HL-60 (cell line): ENCODE data around the gene PWWP2B.

Source experiments
- GABPA ChIP-seq: IDR thresholded peaks from 2 replicates; pipeline ENCODE4 v1.6.1; 2012; ENCODE audit warnings: low read depth
- REST ChIP-seq: IDR thresholded peaks from 2 replicates; pipeline ENCODE4 v1.6.1; 2012; ENCODE audit warnings: low read depth; ENCODE audit not compliant: insufficient replicate concordance
- SPI1 ChIP-seq: IDR thresholded peaks from 2 replicates; pipeline ENCODE4 v1.6.1; 2012; ENCODE audit warnings: low read depth, mild to moderate bottlenecking, borderline replicate concordance
- TF ChIP-seq, protein P1 (sequence below): IDR thresholded peaks from one replicate; pipeline ENCODE4 v1.5.1; 2011; ENCODE audit warnings: low read length, control low read depth, inconsistent platforms; ENCODE audit not compliant: insufficient read depth

GRCh38 chr10:132383101-132383500 is 13.9 kb upstream of the PWWP2B start:
- TF ChIP-seq, protein P1, sequence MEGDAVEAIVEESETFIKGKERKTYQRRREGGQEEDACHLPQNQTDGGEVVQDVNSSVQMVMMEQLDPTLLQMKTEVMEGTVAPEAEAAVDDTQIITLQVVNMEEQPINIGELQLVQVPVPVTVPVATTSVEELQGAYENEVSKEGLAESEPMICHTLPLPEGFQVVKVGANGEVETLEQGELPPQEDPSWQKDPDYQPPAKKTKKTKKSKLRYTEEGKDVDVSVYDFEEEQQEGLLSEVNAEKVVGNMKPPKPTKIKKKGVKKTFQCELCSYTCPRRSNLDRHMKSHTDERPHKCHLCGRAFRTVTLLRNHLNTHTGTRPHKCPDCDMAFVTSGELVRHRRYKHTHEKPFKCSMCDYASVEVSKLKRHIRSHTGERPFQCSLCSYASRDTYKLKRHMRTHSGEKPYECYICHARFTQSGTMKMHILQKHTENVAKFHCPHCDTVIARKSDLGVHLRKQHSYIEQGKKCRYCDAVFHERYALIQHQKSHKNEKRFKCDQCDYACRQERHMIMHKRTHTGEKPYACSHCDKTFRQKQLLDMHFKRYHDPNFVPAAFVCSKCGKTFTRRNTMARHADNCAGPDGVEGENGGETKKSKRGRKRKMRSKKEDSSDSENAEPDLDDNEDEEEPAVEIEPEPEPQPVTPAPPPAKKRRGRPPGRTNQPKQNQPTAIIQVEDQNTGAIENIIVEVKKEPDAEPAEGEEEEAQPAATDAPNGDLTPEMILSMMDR = no peak
- TF ChIP-seq SPI1 = no peak
- no peak for TF ChIP-seq GABPA
- no peak for TF ChIP-seq REST
